Psoas muscle (tissue), 8 donors: ENCODE results near the gene TM9SF4. TPM values are rescaled to one million over a fixed set of nuclear protein-coding genes. Genes with fewer than 3 reads are reported as not detected.

Experiments used
- ATAC-seq, 4 donors: fragments of 200-7000 bp; cut with Tn5 transposase; one replicate each; pipeline ENCODE4 v1.9.1; 2020; ENCODE audit warnings: moderate library complexity in 3 of 4, mild to moderate bottlenecking in 2 of 4
- DNase-seq, 2 donors: peaks; one replicate each; pipeline ENCODE4 v3.0.0-alpha.2; 2020
- H3K27ac ChIP-seq: fragments of 200-600 bp; one replicate; pipeline ENCODE4 v1.8.0; 2022
- H3K27me3 ChIP-seq, 3 donors: fragments of 200-600 bp in 1 of 3; one replicate each; pipeline versions ENCODE4 v1.6.1 to v1.8.0; 2013 to 2022; ENCODE audit warnings: low read length in 2 of 3, mild to moderate bottlenecking in 2 of 3, moderate library complexity in 1 of 3; ENCODE audit not compliant: insufficient read depth in 3 of 3
- H3K36me3 ChIP-seq, 2 donors: fragments of 200-600 bp in 1 of 2; one replicate each; pipeline versions ENCODE4 v1.6.1 to v1.8.0; 2013 to 2022; ENCODE audit warnings: low read depth in 1 of 2, mild to moderate bottlenecking in 1 of 2, moderate library complexity in 1 of 2; ENCODE audit not compliant: insufficient read depth in 1 of 2
- H3K4me1 ChIP-seq: fragments of 200-600 bp; one replicate; pipeline ENCODE4 v1.8.0; 2022
- H3K4me3 ChIP-seq: fragments of 200-600 bp; one replicate; pipeline ENCODE4 v1.8.0; 2022; ENCODE audit warnings: mild to moderate bottlenecking
- H3K9me3 ChIP-seq: fragments of 200-600 bp; one replicate; pipeline ENCODE4 v1.8.0; 2022
- WGBS, 3 donors: extraction: QIAGEN DNeasy Blood & Tissue Kit; methylation state at CpG; one replicate each; pipeline versions ENCODE4 v1.1.6 to v1.1.7; 2013; 5-methylcytosine and 5-hydroxymethylcytosine counted together
- intact Hi-C, 2 donors: fragments of 100-400 bp; cut with DNase I; formaldehyde crosslinking; loops; one replicate each; pipeline versions ENCODE4 v1.11.0 to v1.14.2; 2022
- polyA plus RNA-seq, 3 donors: library from polyadenylated mRNA; stranded (reverse); fragments of 200-250 nt; gene quantifications; one replicate each; pipeline ENCODE4 v1.2.3, GENCODE V29; 2013
- total RNA-seq, 4 donors: library from RNA; stranded (reverse); fragmentation: NEBNext Ultra II Directional in 2 of 4; extraction: Animal tissue kit (Norgen Biotek cat#: 25700) in 2 of 4; gene quantifications; one replicate each; pipeline versions ENCODE4 v1.2.1 to v1.2.4, GENCODE V29; 2021 to 2023
- TF ChIP-seq, protein P1 (sequence below): fragments of 200-600 bp; IDR thresholded peaks from one replicate; pipeline ENCODE4 v1.8.0; 2022; ENCODE audit warnings: antibody characterized with exemption
- donor health status: healthy with polysubstance abuse.
- donor health status: DM: no; HTN: no; CAD: no; lungs with moderate emphysema.
- donor health status: Bipolar disorder and iron deficiency.
- donor health status: healthy.
- donor health status: DM: yes; HTN: yes; CAD: no.
- donor health status: DM: no; HTN: no; CAD: no.
- donor health status: DM: no; HTN: no; CAD: no.
- donor health status: DM: yes; HTN: yes; CAD: no.

Gene TM9SF4
- total and polyA plus RNA-seq, 7 donors = 14.0 to 28.0 (median 25.7) TPM

- DNase-seq = no peak
- H3K27me3 ChIP-seq = no peaks in the 10 kb centered on the region
- H3K27ac ChIP-seq = no peak overlapping the region
- TF ChIP-seq, protein P1, sequence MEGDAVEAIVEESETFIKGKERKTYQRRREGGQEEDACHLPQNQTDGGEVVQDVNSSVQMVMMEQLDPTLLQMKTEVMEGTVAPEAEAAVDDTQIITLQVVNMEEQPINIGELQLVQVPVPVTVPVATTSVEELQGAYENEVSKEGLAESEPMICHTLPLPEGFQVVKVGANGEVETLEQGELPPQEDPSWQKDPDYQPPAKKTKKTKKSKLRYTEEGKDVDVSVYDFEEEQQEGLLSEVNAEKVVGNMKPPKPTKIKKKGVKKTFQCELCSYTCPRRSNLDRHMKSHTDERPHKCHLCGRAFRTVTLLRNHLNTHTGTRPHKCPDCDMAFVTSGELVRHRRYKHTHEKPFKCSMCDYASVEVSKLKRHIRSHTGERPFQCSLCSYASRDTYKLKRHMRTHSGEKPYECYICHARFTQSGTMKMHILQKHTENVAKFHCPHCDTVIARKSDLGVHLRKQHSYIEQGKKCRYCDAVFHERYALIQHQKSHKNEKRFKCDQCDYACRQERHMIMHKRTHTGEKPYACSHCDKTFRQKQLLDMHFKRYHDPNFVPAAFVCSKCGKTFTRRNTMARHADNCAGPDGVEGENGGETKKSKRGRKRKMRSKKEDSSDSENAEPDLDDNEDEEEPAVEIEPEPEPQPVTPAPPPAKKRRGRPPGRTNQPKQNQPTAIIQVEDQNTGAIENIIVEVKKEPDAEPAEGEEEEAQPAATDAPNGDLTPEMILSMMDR = no peak
- no peak overlapping the region for H3K4me3 ChIP-seq
- H3K9me3 ChIP-seq = no peaks in the 10 kb centered on the region
- H3K36me3 ChIP-seq = peaks cover 4 to 30% of the 10 kb centered on the region in 2 donors
- ATAC-seq = peak in 3 of 4 donors; percentile 35 to 55 (median 42)
- H3K4me1 ChIP-seq = peaks cover 36% of the 10 kb centered on the region
- 25 to 77% (median 64%) methylated on average over 2 of the region's 2 CpGs for WGBS, 3 donors
- intact Hi-C loops = no loop called here
Measured at GRCh38 chr20:32130965-32131364, 21.5 kb downstream of the TM9SF4 start.

GRCh38 chr20:32132911-32133549 is 23.5 kb downstream of the TM9SF4 start:
- Histone ChIP-seq H3K4me1 (peaks cover 25% of the 10 kb centered on the region), H3K4me3 (no peak overlapping the region), H3K27ac (no peak overlapping the region), H3K9me3 (no peaks in the 10 kb centered on the region), H3K27me3 (no peaks in the 10 kb centered on the region), H3K36me3 (peaks cover 4 to 50% of the 10 kb centered on the region in 2 donors)
- 81 to 84% (median 83%) methylated on average over 10 of the region's 10 CpGs for WGBS, 3 donors
- DNase-seq (no peak), ATAC-seq (no peak)
- TF ChIP-seq, protein P1 = no peak
- intact Hi-C loops = no loop called here

- no peak for ATAC-seq
- WGBS, 3 donors = 89 to 92% (median 90%) methylated on average over 5 of the region's 5 CpGs
- TF ChIP-seq, protein P1 = no peak
- no peak for DNase-seq
- intact Hi-C loops = no loop called here
- H3K9me3 ChIP-seq = no peaks in the 10 kb centered on the region
- no peaks in the 10 kb centered on the region for H3K27me3 ChIP-seq
- peaks cover 4 to 60% of the 10 kb centered on the region in 2 donors for H3K36me3 ChIP-seq
- H3K4me3 ChIP-seq = no peak overlapping the region
- H3K4me1 ChIP-seq = peaks cover 22% of the 10 kb centered on the region
- no peak overlapping the region for H3K27ac ChIP-seq
Measured at GRCh38 chr20:32134026-32134425, 24.5 kb downstream of the TM9SF4 start.

DNA sequence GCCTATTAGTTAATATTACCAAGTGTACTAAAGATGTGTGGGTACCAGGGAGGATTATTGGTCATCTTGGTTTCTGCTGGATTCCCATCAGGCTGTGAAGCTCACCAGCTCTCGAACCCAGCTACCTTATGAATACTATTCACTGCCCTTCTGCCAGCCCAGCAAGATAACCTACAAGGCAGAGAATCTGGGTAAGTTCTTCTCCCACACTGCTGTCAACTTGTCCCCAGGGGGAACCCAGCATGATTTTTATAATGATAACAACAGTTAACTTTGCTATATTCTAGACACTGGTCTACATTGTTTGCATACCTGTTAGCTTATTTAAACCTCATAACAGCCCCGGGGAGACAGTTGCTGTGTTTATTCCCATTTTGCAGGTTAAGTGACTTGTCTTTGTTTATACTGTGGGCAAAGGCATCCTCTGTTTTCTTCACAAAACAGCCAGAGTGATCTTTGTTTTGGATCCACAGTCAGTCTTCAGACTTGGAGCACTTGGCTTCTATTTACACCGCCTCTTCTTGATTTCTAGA is 26.5 kb downstream of the TM9SF4 start:
- Histone ChIP-seq H3K27me3 (no peaks in the 10 kb centered on the region), H3K27ac (no peak overlapping the region), H3K9me3 (no peaks in the 10 kb centered on the region), H3K4me1 (peaks cover 8% of the 10 kb centered on the region), H3K4me3 (no peak overlapping the region), H3K36me3 (peaks cover 11 to 80% of the 10 kb centered on the region in 2 donors)
- no peak for ATAC-seq
- TF ChIP-seq, protein P1 = no peak
- DNase-seq = no peak
- intact Hi-C loops = no loop called here
- 85 to 91% (median 89%) methylated on average over 3 of the region's 3 CpGs for WGBS, 3 donors
